ENCODE results near the gene TCHHL1.

DNA sequence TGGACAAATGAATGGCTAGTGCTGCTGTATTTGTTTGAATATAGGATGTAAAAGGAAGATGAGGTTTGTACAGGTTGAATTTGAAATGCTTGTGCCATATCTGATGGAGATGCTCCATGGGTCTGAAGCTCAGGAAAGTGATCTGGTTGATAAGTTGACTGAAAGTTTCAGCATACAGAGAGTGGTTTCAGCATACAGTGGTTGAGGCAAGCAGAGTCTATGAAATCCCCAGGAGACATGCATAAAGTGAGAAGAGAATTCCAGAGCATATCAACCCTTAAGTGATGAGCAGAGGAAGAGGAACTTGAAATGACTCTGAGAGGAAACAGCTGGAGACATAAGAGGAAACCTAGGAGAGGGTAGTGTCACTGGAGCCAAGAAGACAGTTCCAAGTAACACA, 21.7 kb downstream of the TCHHL1 start:
- no peak for TF ChIP-seq POLR2A (IDR thresholded peaks at IDR 0.05)
- no peak for TF ChIP-seq CTCF (IDR thresholded peaks at IDR 0.05)
- no peak for TF ChIP-seq POLR2AphosphoS5 (IDR thresholded peaks at IDR 0.05)
